Measurements from ENCODE around the gene MCUB. TPM values are rescaled to one million over a fixed set of nuclear protein-coding genes. Genes with fewer than 3 reads are reported as not detected.

The MCUB gene
- total RNA-seq, 2 donors from 2014 or later: 1.00 to 5.2 TPM

DNA sequence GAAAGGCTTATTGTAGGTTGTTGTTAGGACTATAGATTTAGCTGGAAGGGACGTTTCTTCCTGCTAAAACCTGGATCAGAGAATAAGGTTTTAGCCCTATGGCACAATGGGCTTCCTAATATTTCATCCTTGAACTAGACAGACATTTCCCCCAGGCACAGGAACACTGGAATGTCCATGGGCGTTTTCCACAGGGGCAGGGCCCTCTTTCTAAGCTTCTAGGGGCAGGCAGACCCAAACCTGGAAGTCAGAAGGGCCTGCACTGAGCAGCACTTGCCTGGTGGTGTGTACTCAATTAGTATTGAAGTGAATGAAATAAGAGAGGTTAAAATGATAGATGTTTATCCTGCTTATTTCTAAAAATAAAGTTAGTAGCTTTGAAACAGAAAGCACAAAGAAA is 102.1 kb downstream of the MCUB start:
- Histone ChIP-seq H3K27me3 (ENCODE audit: control insufficient read depth, insufficient read depth, low read length, poor library complexity, severe bottlenecking) (no peaks in the 10 kb centered on the region), H3K9me3 (ENCODE audit: control insufficient read depth, low read length) (no peaks in the 10 kb centered on the region), H3K4me3 (ENCODE audit: low read length) (no peak overlapping the region), H3K36me3 (ENCODE audit: control insufficient read depth, insufficient read depth, low read length) (no peaks in the 10 kb centered on the region), H3K9ac (ENCODE audit: extremely low read depth, low read length, poor library complexity, severe bottlenecking) (no peak overlapping the region), H3K27ac (ENCODE audit: low read depth, low read length) (no peak overlapping the region), H3K4me1 (ENCODE audit: control insufficient read depth, insufficient read depth, low read length) (no peaks in the 10 kb centered on the region)
- DNase-seq: no peak
- H3K27ac Mint-ChIP-seq: no peak overlapping the region
- H3K4me1 Mint-ChIP-seq: no peaks in the 10 kb centered on the region
- no peaks in the 10 kb centered on the region for H3K9me3 Mint-ChIP-seq
- no peak overlapping the region for H3K4me3 Mint-ChIP-seq
- H3K36me3 Mint-ChIP-seq (ENCODE audit: low read depth): no peaks in the 10 kb centered on the region
- WGBS, 2 experiments (ENCODE audit: insufficient coverage in 1 of 2, insufficient read length in 1 of 2): 83 to 90% methylated on average over 2 of the region's 2 CpGs
- H3K27me3 Mint-ChIP-seq (ENCODE audit: insufficient read depth): no peaks in the 10 kb centered on the region
- no peak for TF ChIP-seq CTCF (conservative IDR thresholded peaks at IDR 0.05)

GRCh38 chr4:109662771-109663170 is 102.7 kb downstream of the MCUB start:
- H3K4me1 Mint-ChIP-seq: no peaks in the 10 kb centered on the region

DNA sequence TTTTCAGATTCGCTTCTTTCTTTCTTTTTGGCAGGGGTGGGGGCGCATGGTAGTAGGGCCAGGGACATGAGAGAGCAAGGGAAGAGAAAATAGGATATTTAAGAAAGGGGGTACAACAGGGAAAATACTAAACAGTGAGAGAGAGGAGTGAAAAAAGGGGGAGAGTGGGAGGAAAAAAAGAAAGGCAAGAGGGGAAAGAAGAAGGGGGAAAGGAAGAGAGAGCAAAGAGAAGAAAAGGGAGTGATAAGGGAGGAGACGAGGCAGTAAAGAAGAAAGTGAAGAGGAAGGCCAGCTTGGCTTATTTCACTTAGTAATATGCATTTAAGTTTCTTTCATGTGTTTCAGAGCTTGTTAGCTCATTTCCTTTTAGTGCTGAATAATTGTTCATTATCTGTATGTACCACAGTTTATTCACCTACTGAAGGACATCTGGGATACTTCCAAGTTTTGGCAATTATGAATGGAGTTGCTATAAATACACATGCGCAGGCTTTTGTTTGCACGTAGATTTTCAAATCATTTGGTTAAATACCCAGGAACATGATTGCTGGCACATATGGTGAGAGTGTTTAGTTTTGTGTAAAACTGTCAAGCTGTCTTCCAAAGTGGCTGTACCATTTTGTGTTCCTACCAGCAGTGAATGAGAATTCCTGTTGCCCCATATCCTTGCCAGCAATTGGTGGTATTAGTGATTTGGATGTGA is 105.9 kb downstream of the MCUB start:
- Histone ChIP-seq H3K4me3 (ENCODE audit: low read length) (no peak overlapping the region), H3K9me3 (ENCODE audit: control insufficient read depth, low read length) (peaks cover 2% of the 10 kb centered on the region), H3K27me3 (ENCODE audit: control insufficient read depth, insufficient read depth, low read length, poor library complexity, severe bottlenecking) (no peaks in the 10 kb centered on the region), H3K9ac (ENCODE audit: extremely low read depth, low read length, poor library complexity, severe bottlenecking) (no peak overlapping the region), H3K27ac (ENCODE audit: low read depth, low read length) (no peak overlapping the region), H3K36me3 (ENCODE audit: control insufficient read depth, insufficient read depth, low read length) (no peaks in the 10 kb centered on the region), H3K4me1 (ENCODE audit: control insufficient read depth, insufficient read depth, low read length) (no peaks in the 10 kb centered on the region)
- no peak overlapping the region for H3K4me3 Mint-ChIP-seq
- TF ChIP-seq CTCF (conservative IDR thresholded peaks at IDR 0.05): no peak
- no peak overlapping the region for H3K27ac Mint-ChIP-seq
- no peaks in the 10 kb centered on the region for H3K9me3 Mint-ChIP-seq
- H3K36me3 Mint-ChIP-seq (ENCODE audit: low read depth): no peaks in the 10 kb centered on the region
- no peaks in the 10 kb centered on the region for H3K27me3 Mint-ChIP-seq (ENCODE audit: insufficient read depth)
- no peaks in the 10 kb centered on the region for H3K4me1 Mint-ChIP-seq
- 86 to 89% methylated on average over 2 to 5 of the region's 5 CpGs for WGBS, 2 experiments (ENCODE audit: insufficient coverage in 1 of 2, insufficient read length in 1 of 2)
- no peak for DNase-seq

More at GRCh38 chr4:109662771-109663170, 102.7 kb downstream of the MCUB start:
- WGBS, 2 experiments (ENCODE audit: insufficient coverage in 1 of 2, insufficient read length in 1 of 2): 56 to 73% methylated on average over 1 to 3 of the region's 3 CpGs
- Histone ChIP-seq H3K4me3 (ENCODE audit: low read length) (no peak overlapping the region), H3K36me3 (ENCODE audit: control insufficient read depth, insufficient read depth, low read length) (no peaks in the 10 kb centered on the region), H3K27ac (ENCODE audit: low read depth, low read length) (no peak overlapping the region), H3K27me3 (ENCODE audit: control insufficient read depth, insufficient read depth, low read length, poor library complexity, severe bottlenecking) (no peaks in the 10 kb centered on the region), H3K9ac (ENCODE audit: extremely low read depth, low read length, poor library complexity, severe bottlenecking) (no peak overlapping the region), H3K4me1 (ENCODE audit: control insufficient read depth, insufficient read depth, low read length) (no peaks in the 10 kb centered on the region), H3K9me3 (ENCODE audit: control insufficient read depth, low read length) (no peaks in the 10 kb centered on the region)
- TF ChIP-seq CTCF (conservative IDR thresholded peaks at IDR 0.05): no peak
- DNase-seq: no peak
- no peak overlapping the region for H3K4me3 Mint-ChIP-seq
- no peaks in the 10 kb centered on the region for H3K9me3 Mint-ChIP-seq
- H3K27ac Mint-ChIP-seq: no peak overlapping the region
- H3K27me3 Mint-ChIP-seq (ENCODE audit: insufficient read depth): no peaks in the 10 kb centered on the region
- no peaks in the 10 kb centered on the region for H3K36me3 Mint-ChIP-seq (ENCODE audit: low read depth)

All from endodermal cell (in vitro differentiated cells).